OCI-LY3 (cell line): ENCODE results near the gene TXNDC12.
A peak's percentile ranks its signal among the peaks of the same experiment; 100 is the strongest.

Experiments
- H2AFZ ChIP-seq: fragments of 200-600, 300-600 bp; shearing (Covaris generic); 2 replicates; pipeline ENCODE4 v1.6.0; 2014; ENCODE audit warnings: antibody characterized with exemption, low read depth, low read length
- H3K27ac ChIP-seq: fragments of 200-600, 300-600 bp; sonication (generic); 2 replicates; pipeline ENCODE4 v1.5.1; 2014; ENCODE audit warnings: mild to moderate bottlenecking, low read length, moderate library complexity, mixed read lengths
- H3K27me3 ChIP-seq: fragments of 200-600, 300-600 bp; sonication (generic); 2 replicates; pipeline ENCODE4 v1.6.1; 2014; ENCODE audit warnings: low read depth, low read length, mixed read lengths
- H3K36me3 ChIP-seq: fragments of 200-600, 300-600 bp; sonication (generic); replicated peaks from 2 replicates; pipeline ENCODE3; 2014; ENCODE audit warnings: low read depth, low read length, mixed read lengths
- H3K4me1 ChIP-seq: fragments of 300-600, 200-600 bp; sonication (generic); 2 replicates; pipeline ENCODE4 v1.6.1; 2014; ENCODE audit warnings: low read length, mixed read lengths
- H3K4me2 ChIP-seq: fragments of 200-600, 300-600 bp; sonication (generic); 2 replicates; pipeline ENCODE4 v1.6.1; 2014; ENCODE audit warnings: low read length, mixed read lengths
- H3K4me3 ChIP-seq: fragments of 300-600, 200-600 bp; sonication (generic); 2 replicates; pipeline ENCODE4 v1.5.1; 2014; ENCODE audit warnings: antibody characterized with exemption, mild to moderate bottlenecking, low read length, moderate library complexity
- H3K79me2 ChIP-seq: fragments of 300-600, 200-600 bp; shearing (Covaris generic); 2 replicates; pipeline ENCODE4 v1.6.1; 2014; ENCODE audit warnings: mild to moderate bottlenecking, low read length, mixed read lengths
- H3K9ac ChIP-seq: fragments of 300-600, 200-600 bp; shearing (Covaris generic); 2 replicates; pipeline ENCODE4 v1.6.0; 2014; ENCODE audit warnings: mild to moderate bottlenecking, low read length, moderate library complexity
- H3K9me3 ChIP-seq: fragments of 200-600, 300-600 bp; shearing (Covaris generic); 2 replicates; pipeline ENCODE4 v1.6.1; 2014; ENCODE audit warnings: low read length, mixed read lengths; ENCODE audit not compliant: insufficient read depth
- H4K20me1 ChIP-seq: fragments of 200-600, 300-600 bp; sonication (generic); 2 replicates; pipeline ENCODE4 v1.6.1; 2016; ENCODE audit warnings: low read length, mixed read lengths; ENCODE audit not compliant: insufficient read depth
- EZH2phosphoT487 ChIP-seq: fragments of 200-600 bp; shearing (Covaris generic); IDR thresholded peaks from 2 replicates; pipeline ENCODE4 v1.6.1; 2018; ENCODE audit warnings: antibody characterized with exemption, mixed run types, low read depth
- TF ChIP-seq, protein P1 (sequence below): fragments of 200-600, 300-600 bp; sonication (generic); IDR thresholded peaks from 2 replicates; pipeline ENCODE4 v1.5.1; 2014; ENCODE audit warnings: antibody characterized with exemption, low read length, low read depth

TXNDC12 gene

DNA sequence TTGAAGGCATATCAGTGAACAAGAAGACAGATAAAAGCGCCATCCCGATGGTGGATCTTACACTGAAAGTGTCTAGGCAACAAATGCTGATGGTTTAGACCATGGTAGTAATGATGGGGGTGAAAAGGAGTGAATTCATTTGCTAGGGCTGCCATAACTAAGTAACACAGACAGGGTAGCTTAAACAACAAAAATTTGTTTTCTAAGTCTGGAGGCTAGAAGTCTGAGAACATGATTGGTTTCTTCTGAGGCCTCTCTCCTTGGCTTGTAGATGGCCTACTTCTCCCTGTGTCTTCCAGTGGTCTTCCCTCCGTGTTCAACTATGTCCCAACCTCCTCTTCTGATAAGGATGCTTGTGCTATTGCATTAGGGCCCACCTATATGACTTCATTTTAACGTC is 51.1 kb downstream of the TXNDC12 start:
- Histone ChIP-seq H3K4me2 (no peak overlapping the region), H3K4me1 (peaks cover 16% of the 10 kb centered on the region)

GRCh38 chr1:52002038-52002917 is 52.7 kb downstream of the TXNDC12 start:
- TF ChIP-seq EZH2phosphoT487, result no peak
- TF ChIP-seq, protein P1, sequence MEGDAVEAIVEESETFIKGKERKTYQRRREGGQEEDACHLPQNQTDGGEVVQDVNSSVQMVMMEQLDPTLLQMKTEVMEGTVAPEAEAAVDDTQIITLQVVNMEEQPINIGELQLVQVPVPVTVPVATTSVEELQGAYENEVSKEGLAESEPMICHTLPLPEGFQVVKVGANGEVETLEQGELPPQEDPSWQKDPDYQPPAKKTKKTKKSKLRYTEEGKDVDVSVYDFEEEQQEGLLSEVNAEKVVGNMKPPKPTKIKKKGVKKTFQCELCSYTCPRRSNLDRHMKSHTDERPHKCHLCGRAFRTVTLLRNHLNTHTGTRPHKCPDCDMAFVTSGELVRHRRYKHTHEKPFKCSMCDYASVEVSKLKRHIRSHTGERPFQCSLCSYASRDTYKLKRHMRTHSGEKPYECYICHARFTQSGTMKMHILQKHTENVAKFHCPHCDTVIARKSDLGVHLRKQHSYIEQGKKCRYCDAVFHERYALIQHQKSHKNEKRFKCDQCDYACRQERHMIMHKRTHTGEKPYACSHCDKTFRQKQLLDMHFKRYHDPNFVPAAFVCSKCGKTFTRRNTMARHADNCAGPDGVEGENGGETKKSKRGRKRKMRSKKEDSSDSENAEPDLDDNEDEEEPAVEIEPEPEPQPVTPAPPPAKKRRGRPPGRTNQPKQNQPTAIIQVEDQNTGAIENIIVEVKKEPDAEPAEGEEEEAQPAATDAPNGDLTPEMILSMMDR, result peak; percentile 81
- Histone ChIP-seq H3K4me2 (no peak overlapping the region), H3K27me3 (no peaks in the 10 kb centered on the region), H3K27ac (no peak overlapping the region), H2AFZ (no peak overlapping the region), H3K4me3 (no peak overlapping the region), H3K79me2 (no peaks in the 10 kb centered on the region), H3K9me3 (no peaks in the 10 kb centered on the region), H3K36me3 (no peaks in the 10 kb centered on the region), H4K20me1 (no peaks in the 10 kb centered on the region), H3K4me1 (peaks cover 8% of the 10 kb centered on the region), H3K9ac (no peak overlapping the region)

More for the DNA sequence above, 51.1 kb downstream of the TXNDC12 start:
- Histone ChIP-seq H3K27me3 (no peaks in the 10 kb centered on the region), H3K9me3 (no peaks in the 10 kb centered on the region), H3K79me2 (no peaks in the 10 kb centered on the region), H3K4me3 (no peak overlapping the region), H4K20me1 (no peaks in the 10 kb centered on the region), H3K36me3 (no peaks in the 10 kb centered on the region), H3K9ac (no peak overlapping the region), H3K27ac (no peak overlapping the region), H2AFZ (no peak overlapping the region)
- no peak for TF ChIP-seq EZH2phosphoT487
- TF ChIP-seq, protein P1, result no peak

DNA sequence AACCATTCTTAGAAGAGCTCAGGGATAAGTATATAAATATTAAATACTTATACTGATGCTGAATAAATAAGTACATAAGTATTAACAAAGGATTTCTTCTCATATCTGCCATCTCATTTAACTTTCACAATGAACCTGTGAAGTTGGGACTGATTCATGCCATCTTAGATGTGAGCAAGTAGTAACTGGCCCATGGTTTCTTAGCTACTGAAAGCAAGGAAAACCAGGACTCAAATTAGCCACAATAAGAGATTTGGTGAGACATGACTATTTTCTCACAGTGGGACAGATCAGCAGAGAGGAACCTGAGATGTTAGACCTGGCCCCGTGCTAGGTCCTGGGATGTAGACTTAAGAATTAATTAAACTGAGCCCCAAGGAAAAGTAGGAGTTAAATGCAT is 56.3 kb downstream of the TXNDC12 start:
- Histone ChIP-seq H3K4me2 (no peak overlapping the region), H3K9me3 (no peaks in the 10 kb centered on the region), H3K4me1 (no peaks in the 10 kb centered on the region), H3K27ac (no peak overlapping the region), H4K20me1 (no peaks in the 10 kb centered on the region), H2AFZ (no peak overlapping the region), H3K4me3 (no peak overlapping the region), H3K79me2 (no peaks in the 10 kb centered on the region), H3K27me3 (no peaks in the 10 kb centered on the region), H3K9ac (no peak overlapping the region), H3K36me3 (no peaks in the 10 kb centered on the region)
- TF ChIP-seq EZH2phosphoT487, result no peak
- TF ChIP-seq, protein P1, result no peak

- Histone ChIP-seq H3K4me2 (no peak overlapping the region), H3K9ac (no peak overlapping the region), H2AFZ (no peak overlapping the region), H3K36me3 (no peaks in the 10 kb centered on the region), H3K27me3 (no peaks in the 10 kb centered on the region), H3K79me2 (no peaks in the 10 kb centered on the region), H3K4me3 (no peak overlapping the region), H3K9me3 (no peaks in the 10 kb centered on the region), H3K4me1 (no peaks in the 10 kb centered on the region), H3K27ac (no peak overlapping the region), H4K20me1 (no peaks in the 10 kb centered on the region)
- no peak for TF ChIP-seq EZH2phosphoT487
- TF ChIP-seq, protein P1, result no peak
Observed at GRCh38 chr1:51997974-51998382, 57.0 kb downstream of the TXNDC12 start.
